SK-MEL-5 (cell line): ENCODE results near the gene NHERF2. TPM values are rescaled to one million over a fixed set of nuclear protein-coding genes. Genes with fewer than 3 reads are reported as not detected.

Experiments used
- DNase-seq: peaks from one replicate; pipeline ENCODE4 v3.0.0-alpha.2; 2016; ENCODE audit warnings: low read depth, low spot score
- in situ Hi-C: cut with HindIII; loops from 2 replicates; pipeline ENCODE4 v1.10.0; 2016; ENCODE audit warnings: low sequenced_read_pairs, high pct_unique_total_duplicates, low pct_unique_long_range_greater_than_20kb
- polyA plus RNA-seq, 2 experiments: library from polyadenylated mRNA; depleted of rRNA; stranded (reverse); fragments of >200 nt; gene quantifications; 2 replicates each; pipeline ENCODE4 v1.2.3, GENCODE V29; 2015
- total RNA-seq: library from RNA; depleted of rRNA; stranded (reverse); fragments of >200 nt; shearing (Covaris generic); gene quantifications from 2 replicates; pipeline ENCODE4 v1.2.3, GENCODE V29; 2014; rRNA removed

The NHERF2 gene
- total RNA-seq = 7.0 and 9.3 TPM in 2 replicates
- polyA plus RNA-seq (2015; cell fraction: cytosol; rRNA removed) = 25.9 and 28.6 TPM in 2 replicates
- 9.8 and 16.0 TPM in 2 replicates for polyA plus RNA-seq (2015; cell fraction: nucleus; rRNA removed)

GRCh38 chr16:2026461-2027023, at the start of gene NHERF2:
NHERF2 (plus strand) TSS chr16:2026902; CDS start chr16:2027006, 104 bp downstream.
- in situ Hi-C loops = no loop called here
- peak; percentile 30 for DNase-seq

- no peak for DNase-seq
- in situ Hi-C loops = no loop called here
Measured at GRCh38 chr16:1976951-1977874, 49.5 kb upstream of the NHERF2 start.

- in situ Hi-C loops = no loop called here
- no peak for DNase-seq
Measured at GRCh38 chr16:1977875-1978268, 48.8 kb upstream of the NHERF2 start.

DNA sequence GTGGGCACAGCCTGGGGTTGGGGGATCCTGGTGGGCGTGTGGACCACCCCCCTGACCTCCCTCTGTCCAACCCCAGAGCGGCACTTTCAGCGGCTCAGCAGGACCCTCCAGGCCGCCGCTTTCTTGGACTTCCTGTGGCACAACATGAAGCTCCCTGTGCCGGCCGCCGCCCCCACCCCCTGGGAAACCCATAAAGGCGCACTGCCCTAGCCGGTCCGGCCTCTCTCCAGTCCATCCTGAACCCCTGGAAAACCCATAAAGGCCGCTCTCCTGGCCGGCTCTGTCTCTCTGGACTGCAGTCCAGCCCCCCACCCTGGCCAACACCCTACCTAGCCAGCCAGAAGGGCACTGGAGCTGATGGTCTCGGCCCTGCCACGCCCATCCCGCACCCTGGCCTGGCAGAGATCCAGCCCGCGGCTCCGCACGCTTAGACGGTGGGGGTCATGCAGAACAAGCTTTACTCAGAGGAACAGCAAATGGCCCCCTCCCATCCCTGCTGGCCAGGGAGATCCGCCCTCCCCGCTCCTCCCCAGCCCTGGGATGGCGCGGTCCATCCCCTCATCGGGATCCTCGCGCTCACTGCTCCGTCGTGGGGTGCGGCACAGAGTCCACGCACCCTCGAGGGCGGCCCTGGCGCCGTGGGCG, 48.1 kb upstream of the NHERF2 start:
- in situ Hi-C loops = no loop called here
- DNase-seq = no peak

GRCh38 chr16:1979271-1980029, 47.3 kb upstream of the NHERF2 start:
- in situ Hi-C loops = no loop called here
- no peak for DNase-seq

GRCh38 chr16:1980030-1980769, 46.5 kb upstream of the NHERF2 start:
- in situ Hi-C loops = no loop called here
- DNase-seq = no peak

DNA sequence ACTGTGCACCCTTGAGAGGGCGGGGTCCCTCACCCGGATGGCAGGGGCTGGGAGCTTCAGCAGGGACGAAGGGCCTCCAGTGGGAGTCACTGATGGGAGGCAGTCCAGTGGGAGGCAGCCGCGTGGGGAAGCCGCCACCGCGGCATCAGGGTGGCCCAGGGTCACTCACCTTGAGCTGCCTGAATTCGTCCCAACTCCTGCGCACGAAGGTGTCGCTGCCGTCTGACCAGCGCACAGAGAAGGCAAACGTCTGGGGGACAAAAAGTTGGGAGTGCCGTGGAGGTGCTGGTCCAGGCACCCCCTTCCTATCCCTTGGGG, 46.0 kb upstream of the NHERF2 start:
- in situ Hi-C loops = no loop called here
- DNase-seq = no peak

- in situ Hi-C loops = no loop called here
- DNase-seq = no peak
Measured at GRCh38 chr16:1981398-1981836, 45.3 kb upstream of the NHERF2 start, which contains the start of gene NOXO1. NOXO1 (minus strand) TSS chr16:1981469; CDS start chr16:1981179, 290 bp downstream.

GRCh38 chr16:1982013-1982433, 44.7 kb upstream of the NHERF2 start:
- in situ Hi-C loops = no loop called here
- DNase-seq = peak; percentile 71

DNA sequence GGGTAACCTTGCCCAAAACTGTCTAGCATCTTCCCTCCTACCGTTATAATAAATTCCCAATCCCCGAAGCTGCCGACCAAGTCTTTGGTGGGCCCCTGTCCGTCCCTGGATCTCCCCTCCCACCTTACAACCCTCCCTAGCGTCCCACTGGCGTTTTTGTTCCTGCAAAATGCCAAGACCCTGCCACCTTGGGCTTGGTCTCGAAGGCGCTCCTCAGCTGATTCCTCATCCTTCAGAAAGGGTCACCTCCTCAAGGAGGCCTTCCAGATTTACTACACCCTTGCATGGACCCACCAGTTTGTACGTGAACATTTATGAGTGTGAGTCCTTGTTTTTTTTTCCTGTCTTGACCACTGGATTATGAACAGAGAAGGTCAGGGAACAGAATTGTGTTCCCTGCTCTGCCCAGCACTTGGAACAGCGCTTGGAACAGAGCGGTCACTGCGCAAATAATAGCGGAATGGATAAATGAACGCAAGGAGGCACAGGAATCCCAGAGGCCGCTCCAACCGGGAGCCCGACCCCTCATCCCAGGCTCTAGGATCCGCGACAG, 43.6 kb upstream of the NHERF2 start:
- in situ Hi-C loops = no loop called here
- no peak for DNase-seq

DNA sequence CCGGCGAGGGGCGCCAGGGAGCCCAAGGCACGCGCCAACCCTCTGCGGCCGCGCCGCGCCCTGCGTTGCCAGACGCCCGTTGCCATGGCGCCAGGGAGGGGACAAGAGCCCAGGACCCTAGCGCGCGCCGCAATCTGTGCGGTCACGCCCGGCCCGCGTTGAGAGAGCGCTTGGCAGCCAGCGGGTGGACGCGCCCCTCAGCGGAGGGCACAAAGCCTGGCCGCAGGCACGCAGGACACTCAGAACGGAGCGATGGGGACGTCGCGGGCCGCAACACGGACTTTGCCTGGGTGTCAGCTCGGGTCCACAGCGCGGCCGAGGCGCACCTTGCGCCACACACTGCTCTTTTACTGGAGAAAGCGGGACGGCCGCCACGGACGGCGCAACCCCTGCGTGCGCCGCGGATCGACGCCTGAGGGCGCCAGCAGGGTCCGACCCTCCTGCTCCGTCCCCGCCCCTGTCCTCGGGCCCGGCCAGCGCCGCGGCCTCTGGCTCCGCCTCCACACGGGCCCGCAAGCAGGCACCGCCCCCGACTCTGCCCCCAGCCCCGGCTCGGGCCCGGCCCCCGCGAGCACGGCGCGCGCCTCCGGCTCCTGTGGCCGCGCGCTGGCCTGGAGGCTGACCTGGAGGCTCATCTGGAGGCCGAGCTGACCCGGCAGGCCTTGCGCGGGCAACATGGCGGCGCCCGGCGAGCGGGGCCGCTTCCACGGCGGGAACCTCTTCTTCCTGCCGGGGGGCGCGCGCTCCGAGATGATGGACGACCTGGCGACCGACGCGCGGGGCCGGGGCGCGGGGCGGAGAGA, 43.0 kb upstream of the NHERF2 start, which contains the start of gene GFER:
Gene GFER, plus strand, starts transcription at position 650 of the 803 bp plus-strand sequence. Its CDS starts 26 bp downstream, at position 676.
- in situ Hi-C loops = no loop called here
- DNase-seq = peak; percentile 87

DNA sequence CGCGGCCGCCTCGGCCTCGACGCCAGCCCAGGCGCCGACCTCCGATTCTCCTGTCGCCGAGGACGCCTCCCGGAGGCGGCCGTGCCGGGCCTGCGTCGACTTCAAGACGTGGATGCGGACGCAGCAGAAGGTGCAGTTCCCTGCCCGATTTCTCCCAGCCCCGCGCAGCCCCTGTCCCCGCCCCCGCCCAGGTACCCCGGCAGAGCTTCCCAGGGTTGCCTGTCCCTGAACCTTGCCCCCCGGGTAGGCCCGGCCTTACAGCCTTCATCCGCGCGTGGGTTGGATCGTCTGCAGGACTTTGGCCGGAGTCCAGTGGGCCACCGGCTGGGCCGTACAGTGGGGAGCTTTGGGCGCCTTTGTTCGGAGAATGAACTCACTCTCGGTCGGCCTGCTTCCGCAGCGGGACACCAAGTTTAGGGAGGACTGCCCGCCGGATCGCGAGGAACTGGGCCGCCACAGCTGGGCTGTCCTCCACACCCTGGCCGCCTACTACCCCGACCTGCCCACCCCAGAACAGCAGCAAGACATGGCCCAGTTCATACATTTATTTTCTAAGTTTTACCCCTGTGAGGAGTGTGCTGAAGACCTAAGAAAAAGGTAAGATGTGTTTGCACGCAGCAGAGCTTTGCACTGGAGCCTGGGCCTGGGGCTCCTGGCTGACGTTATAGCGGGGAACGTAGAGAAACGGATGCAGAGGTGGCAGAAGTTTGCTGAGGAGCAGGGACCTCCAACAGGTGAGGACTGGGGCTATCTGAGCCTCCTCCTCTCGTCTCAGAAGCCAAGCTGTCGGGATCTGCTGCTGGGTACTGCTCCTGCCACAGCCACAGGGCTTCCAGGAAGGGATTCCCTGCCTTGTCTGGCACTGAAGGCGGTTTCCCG, 42.1 kb upstream of the NHERF2 start:
- no peak for DNase-seq
- in situ Hi-C loops = no loop called here

DNA sequence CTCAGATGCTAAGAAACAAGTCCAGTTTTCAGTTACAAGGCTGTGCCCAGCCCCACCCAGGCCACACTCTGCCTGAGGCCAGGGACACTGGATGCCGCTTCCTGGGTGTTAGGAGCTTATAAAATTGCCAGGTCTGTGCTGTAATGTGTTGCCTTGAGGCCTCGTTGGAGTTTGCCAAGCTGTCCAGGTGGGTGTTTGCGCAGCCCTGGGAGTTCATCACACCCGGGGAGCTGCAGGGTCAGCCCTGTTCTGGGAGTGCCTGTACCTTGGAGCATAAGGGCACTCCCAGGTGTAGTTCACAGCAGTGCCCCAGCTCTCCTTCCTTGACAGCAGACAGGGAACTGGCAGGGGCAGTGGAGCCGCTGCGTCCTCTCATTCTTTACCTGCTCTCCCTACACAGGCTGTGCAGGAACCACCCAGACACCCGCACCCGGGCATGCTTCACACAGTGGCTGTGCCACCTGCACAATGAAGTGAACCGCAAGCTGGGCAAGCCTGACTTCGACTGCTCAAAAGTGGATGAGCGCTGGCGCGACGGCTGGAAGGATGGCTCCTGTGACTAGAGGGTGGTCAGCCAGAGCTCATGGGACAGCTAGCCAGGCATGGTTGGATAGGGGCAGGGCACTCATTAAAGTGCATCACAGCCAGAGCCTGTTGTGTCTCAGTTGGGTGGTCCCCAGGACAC, 41.1 kb upstream of the NHERF2 start:
- no peak for DNase-seq
- in situ Hi-C loops = no loop called here

- no peak for DNase-seq
- in situ Hi-C loops = no loop called here
Measured at GRCh38 chr16:1987198-1987597, 39.5 kb upstream of the NHERF2 start.
